A549 treated with ZK216348 at 1 μM for 4 hours (cell line): Measurements from ENCODE around the gene KAT6B. TPM values are rescaled to one million over a fixed set of nuclear protein-coding genes. Genes with fewer than 3 reads are reported as not detected.

ENCODE experiments used
- total RNA-seq: library from RNA; stranded (reverse); fragments of 200-300 nt; extraction: Qiagen RNA extraction; gene quantifications from 5 replicates; pipeline ENCODE4 v1.2.3, GENCODE V29; 2022; ENCODE audit warnings: low read depth

Gene KAT6B
- total RNA-seq, result 4.9 to 6.7 TPM (median 6.0 TPM) in 5 replicates

DNA sequence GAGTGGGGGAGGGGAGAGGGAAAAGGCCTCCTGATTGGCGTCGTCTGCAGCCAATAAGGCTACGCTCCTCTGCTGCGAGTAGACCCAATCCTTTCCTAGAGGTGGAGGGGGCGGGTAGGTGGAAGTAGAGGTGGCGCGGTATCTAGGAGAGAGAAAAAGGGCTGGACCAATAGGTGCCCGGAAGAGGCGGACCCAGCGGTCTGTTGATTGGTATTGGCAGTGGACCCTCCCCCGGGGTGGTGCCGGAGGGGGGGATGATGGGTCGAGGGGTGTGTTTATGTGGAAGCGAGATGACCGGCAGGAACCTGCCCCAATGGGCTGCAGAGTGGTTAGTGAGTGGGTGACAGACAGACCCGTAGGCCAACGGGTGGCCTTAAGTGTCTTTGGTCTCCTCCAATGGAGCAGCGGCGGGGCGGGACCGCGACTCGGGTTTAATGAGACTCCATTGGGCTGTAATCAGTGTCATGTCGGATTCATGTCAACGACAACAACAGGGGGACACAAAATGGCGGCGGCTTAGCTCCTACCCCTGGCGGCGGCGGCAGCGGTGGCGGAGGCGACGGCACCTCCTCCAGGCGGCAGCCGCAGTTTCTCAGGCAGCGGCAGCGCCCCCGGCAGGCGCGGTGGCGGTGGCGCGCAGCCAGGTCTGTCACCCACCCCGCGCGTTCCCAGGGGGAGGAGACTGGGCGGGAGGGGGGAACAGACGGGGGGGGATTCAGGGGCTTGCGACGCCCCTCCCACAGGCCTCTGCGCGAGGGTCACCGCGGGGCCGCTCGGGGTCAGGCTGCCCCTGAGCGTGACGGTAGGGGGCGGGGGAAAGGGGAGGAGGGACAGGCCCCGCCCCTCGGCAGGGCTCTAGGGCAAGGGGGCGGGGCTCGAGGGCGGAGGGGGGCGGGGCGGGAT is at the start of gene KAT6B:
KAT6B (plus strand) TSS at position 459 of the 903 bp plus-strand sequence. CDS start 16,258 bp downstream, outside the sequence.

